CD1c-positive myeloid dendritic cell (primary cell): Measurements from ENCODE around the gene C4orf50.

Experiments used
- DNase-seq: peaks from one replicate; pipeline ENCODE4 v3.0.0-alpha.2; 2016; ENCODE audit errors: extremely low spot score

C4orf50 gene

GRCh38 chr4:5890063-5890727 lies 128.0 kb downstream of the C4orf50 start:
- no peak for DNase-seq

DNA sequence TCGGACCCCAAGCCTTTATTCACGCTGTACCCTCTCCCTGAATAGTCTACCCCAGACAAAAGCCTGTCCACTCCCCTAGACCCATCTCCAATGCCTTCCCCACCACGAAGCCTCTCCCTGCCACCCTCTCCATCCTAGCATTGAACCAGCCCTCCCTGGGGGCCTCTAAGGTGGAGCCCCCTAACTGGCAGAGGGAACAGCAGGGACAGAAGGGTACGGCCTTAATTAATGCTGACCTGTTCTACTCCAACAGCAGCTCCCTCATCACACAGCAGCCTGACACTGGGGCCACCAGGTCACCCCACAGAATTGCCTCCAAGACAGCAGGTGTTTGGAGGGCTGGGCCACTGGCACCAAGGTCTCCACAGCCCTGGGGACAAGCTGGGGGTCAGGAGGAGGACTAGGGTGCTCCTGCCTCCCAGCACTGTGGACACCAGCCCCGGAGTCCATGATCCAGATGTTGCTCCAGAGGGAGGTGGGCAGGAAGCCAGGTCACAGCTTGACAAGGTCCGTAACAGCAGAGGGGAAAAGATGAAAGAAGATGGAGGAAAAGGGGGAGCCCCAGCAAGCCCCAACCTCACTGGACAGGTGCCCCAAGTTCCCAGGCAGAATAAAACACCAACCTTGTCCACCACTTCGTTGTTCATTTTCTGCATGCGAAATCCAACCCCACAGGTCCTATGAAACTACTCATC lies 129.1 kb downstream of the C4orf50 start:
- no peak for DNase-seq

DNA sequence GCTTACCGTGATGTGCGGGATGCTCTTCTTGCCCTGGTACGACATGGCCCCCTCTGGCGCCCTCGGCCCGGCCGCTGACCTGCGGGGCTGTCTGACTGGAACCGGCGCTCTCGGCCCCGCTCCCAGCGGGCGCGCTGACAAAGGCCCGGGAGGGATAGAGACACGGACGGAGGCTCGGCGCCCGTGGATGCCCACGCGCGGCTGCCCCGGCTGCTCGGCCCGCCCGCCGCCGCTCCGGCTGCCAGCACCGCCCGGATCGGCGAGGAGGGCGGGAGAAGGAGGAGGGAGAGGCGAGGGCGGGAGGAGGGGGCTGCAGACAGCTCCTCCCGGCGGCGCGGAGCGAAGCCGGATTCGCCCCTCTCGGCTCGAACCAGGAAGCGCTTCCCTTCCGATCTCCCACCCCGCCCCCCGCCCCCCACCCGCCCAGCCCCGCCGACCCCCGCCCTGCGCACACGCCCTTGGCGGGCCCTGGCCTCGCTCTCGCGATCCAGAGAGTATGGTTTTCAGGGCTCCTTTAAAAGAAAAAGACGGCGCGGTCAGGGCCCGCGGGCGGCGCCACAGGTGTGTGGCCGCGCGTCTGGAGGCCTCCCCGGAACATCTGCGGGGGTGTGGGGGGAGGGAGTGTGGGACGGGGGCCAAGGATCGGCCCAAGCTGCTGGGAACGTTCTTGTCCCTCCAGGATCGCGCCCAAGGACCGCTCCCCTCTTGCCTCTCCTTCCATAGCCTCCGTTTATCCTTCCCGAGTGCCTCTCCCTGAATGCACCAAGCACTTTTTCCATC lies 129.8 kb downstream of the C4orf50 start:
- no peak for DNase-seq

- DNase-seq: no peak
These were observed 130.6 kb downstream of the C4orf50 start for GRCh38 chr4:5887361-5888221.

GRCh38 chr4:5887011-5887360 lies 131.2 kb downstream of the C4orf50 start:
- DNase-seq: no peak

DNA sequence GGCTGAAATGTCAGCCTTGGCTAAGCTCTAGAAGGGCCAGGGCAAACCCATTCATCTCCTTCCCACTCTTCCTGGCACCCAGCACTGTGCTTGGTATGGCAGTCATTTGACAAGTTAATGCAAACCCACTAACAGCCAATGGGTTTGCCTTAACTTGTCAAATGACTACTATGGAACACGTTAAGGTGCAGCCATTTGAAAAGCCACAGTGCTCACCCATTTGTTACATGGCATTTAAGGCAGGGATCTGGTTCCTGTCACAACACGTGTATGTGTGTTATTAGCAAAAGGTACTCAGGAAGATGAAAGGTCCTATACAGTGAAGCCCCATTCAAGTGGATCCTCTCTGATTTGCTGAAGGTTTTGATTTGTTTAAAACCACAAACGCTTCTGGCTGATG lies 132.5 kb downstream of the C4orf50 start:
- DNase-seq: no peak

- DNase-seq: no peak
These were observed 133.4 kb downstream of the C4orf50 start for GRCh38 chr4:5884796-5885195.

GRCh38 chr4:5883916-5884315 lies 134.3 kb downstream of the C4orf50 start:
- no peak for DNase-seq

DNA sequence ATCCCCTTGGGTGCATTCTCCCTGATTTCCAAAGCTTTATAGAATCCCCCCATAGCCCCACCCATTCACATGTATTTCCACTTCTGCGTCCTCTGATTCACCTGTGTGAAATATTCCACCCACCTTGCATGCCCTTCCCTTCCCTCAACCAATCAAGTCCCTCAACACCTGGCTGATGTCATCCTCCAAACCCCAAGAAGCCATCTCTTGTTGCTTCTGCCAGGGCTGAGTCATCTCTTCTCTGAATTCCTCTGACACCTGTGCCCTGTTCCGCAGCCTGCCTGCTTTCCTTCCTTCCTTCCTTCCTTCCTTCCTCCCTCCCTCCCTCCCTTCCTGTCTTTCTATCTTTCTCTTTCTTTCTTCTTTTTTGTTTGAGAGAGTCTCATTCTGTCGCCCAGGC lies 135.3 kb downstream of the C4orf50 start:
- DNase-seq: no peak

- no peak for DNase-seq
These were observed 136.9 kb downstream of the C4orf50 start for GRCh38 chr4:5881340-5881739.

GRCh38 chr4:5878359-5878758 lies 139.9 kb downstream of the C4orf50 start:
- DNase-seq: no peak

GRCh38 chr4:5877392-5877791 lies 140.8 kb downstream of the C4orf50 start:
- DNase-seq: no peak

DNA sequence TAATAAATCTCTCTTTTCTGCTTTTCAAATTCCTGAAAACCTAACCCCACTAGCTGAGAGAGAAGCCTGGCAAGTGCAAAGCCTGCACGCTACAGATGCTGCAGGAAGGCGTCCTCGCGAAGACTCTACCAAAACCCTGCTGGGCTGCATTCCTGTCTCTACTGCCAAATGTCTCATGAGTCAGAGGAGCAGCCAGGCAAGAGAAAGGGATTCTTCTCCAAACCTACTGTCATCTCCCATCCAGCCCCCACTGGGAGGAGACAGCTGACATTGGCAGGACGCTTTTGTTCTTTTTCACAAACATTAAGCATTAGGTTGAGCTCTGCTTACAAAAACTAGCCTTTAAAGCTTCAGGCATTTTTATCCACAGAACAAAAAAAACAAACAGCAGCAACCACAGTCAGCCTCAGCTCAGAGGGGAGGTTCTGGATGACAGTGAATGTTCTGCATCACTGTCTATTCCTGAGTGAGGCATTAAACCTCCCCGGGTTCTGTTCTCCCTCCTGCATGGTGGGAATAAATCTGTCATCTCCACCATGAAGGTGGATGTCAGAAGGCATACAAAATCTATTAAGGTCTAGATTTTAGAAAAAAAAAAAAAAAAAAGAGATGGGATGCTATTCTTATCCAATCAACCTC lies 143.3 kb downstream of the C4orf50 start:
- DNase-seq: no peak

- no peak for DNase-seq
These were observed 147.5 kb downstream of the C4orf50 start for GRCh38 chr4:5870701-5871100.

DNA sequence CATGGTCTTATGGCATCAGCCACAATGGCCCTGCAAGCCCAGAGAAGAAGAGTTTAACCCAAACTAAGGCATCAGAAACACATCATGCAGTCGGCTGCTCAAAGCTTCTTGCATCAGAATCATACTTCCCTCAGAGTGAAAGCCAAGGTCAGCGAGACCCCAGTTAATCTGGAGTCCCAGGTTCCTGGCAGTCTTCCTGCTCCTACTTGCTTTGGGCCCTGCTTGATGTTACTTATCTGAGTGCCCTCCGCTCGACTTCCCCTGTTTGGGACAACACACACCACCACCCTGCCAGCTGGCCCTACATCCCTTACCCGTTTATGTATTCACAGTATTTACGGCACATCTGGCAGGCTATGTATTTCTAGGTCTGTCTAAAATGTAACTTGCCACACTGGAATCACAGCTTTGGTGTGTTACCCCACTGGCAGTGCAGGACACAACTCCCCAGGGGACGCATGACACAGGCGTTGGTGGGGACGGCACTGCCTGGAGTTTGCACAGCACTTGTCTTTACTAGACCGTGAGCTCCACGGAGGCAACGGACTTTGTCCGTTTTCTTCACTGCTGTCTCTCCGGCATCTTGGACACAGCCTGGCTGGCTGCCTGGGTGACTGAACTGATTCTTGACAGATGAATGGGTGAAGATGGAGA lies 148.1 kb downstream of the C4orf50 start:
- no peak for DNase-seq

DNA sequence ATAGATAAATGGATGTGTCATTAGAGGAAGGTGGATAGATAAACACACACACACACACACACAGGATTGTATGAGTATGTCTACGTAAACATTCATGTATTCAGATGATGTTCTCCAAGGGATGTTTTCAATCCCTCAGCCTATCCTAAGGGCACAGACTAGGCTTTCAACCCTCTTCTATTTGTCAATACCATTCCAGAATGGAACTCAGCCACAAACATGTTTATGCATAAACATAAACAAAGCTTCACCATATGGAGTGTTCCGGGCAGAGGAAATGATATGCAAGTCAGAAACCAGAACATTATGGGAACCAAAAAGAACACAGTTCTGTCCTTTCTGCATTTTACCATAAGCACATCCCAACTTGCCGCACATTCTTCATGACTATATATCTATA lies 150.4 kb downstream of the C4orf50 start:
- no peak for DNase-seq

GRCh38 chr4:5866841-5867813 lies 151.1 kb downstream of the C4orf50 start:
- no peak for DNase-seq

GRCh38 chr4:5865896-5866599 lies 152.2 kb downstream of the C4orf50 start:
- no peak for DNase-seq

- no peak for DNase-seq
These were observed 154.6 kb downstream of the C4orf50 start for GRCh38 chr4:5863461-5864113.
